ENCODE results near the gene PDZRN3. TPM values are rescaled to one million over a fixed set of nuclear protein-coding genes. Genes with fewer than 3 reads are reported as not detected.

The PDZRN3 gene
- total and polyA plus RNA-seq, 11 donors, result 30.2 to 163 (median 76.7) TPM

GRCh38 chr3:73667889-73668288 lies 43.1 kb upstream of the PDZRN3 start:
- intact Hi-C loops (cut with DNase I), result no loop called here
- DNase-seq (no peak), ATAC-seq (peak in 2 of 4 donors; percentile 30 to 39)
- no peak overlapping the region for H3K4me3 ChIP-seq
- peaks cover 0 to 22% (median 2%) of the 10 kb centered on the region in 12 donors for H3K4me1 ChIP-seq
- TF ChIP-seq POLR2A (IDR thresholded peaks at IDR 0.05), result no peak
- TF ChIP-seq, protein P1, sequence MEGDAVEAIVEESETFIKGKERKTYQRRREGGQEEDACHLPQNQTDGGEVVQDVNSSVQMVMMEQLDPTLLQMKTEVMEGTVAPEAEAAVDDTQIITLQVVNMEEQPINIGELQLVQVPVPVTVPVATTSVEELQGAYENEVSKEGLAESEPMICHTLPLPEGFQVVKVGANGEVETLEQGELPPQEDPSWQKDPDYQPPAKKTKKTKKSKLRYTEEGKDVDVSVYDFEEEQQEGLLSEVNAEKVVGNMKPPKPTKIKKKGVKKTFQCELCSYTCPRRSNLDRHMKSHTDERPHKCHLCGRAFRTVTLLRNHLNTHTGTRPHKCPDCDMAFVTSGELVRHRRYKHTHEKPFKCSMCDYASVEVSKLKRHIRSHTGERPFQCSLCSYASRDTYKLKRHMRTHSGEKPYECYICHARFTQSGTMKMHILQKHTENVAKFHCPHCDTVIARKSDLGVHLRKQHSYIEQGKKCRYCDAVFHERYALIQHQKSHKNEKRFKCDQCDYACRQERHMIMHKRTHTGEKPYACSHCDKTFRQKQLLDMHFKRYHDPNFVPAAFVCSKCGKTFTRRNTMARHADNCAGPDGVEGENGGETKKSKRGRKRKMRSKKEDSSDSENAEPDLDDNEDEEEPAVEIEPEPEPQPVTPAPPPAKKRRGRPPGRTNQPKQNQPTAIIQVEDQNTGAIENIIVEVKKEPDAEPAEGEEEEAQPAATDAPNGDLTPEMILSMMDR (IDR thresholded peaks at IDR 0.05), result no peak
- H3K27me3 ChIP-seq, result no peaks in the 10 kb centered on the region
- 45 to 75% (median 55%) methylated on average over 3 of the region's 3 CpGs for WGBS, 4 donors
- no peaks in the 10 kb centered on the region for H3K9me3 ChIP-seq
- no peaks in the 10 kb centered on the region for H3K36me3 ChIP-seq
- no peak overlapping the region for H3K27ac ChIP-seq

DNA sequence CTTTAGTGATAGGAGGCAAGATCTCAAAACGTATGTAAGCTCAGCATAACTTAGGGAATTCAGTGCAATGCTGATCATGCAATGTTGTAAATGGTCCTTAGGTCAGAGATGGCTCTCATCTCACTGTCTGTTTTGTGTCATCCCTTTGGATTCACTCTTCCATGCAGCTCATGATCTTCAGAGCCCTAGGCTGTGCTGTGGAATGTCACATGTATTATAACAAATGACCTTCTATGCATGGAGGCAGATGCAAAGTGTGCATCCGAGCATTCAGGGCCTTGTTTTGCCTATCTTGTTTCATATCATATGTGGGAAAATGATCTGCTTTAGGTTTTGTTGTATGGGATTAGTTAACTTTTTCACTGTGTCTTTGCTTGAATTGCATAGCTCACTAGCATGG lies 40.5 kb upstream of the PDZRN3 start:
- Histone ChIP-seq H3K4me3 (no peak overlapping the region), H3K27me3 (no peaks in the 10 kb centered on the region), H3K36me3 (no peaks in the 10 kb centered on the region), H3K27ac (no peak overlapping the region), H3K4me1 (peaks cover 0 to 22% (median 2%) of the 10 kb centered on the region in 12 donors), H3K9me3 (no peaks in the 10 kb centered on the region)
- intact Hi-C loops (cut with DNase I), result no loop called here
- TF ChIP-seq POLR2A (IDR thresholded peaks at IDR 0.05), result no peak
- TF ChIP-seq, protein P1 (IDR thresholded peaks at IDR 0.05), result no peak
- no peak for DNase-seq
- no peak for ATAC-seq
- WGBS, 4 donors, result 51 to 72% (median 58%) methylated on average over 2 of the region's 2 CpGs

DNA sequence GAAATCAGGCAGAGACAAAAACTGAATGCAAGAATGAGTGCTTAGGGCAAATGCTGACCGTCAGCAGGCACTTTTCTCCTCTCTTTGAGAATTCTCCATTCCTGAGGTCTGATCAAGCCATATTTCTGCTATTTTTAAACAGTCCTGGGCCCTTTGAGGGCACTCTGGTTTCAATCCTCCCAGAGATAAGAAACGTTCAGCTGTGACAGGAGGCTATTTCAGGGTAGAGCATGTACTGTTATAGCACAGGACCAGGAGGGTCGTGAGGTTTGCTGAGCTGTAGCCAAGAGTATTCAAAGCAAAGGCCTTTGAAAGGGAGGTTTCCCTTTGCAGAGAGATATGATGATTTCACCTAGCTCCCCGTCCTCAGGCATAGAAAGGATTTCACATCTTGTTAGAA lies 39.6 kb upstream of the PDZRN3 start:
- peak in 3 of 4 donors; percentile 77 to 91 (median 80) for ATAC-seq
- Histone ChIP-seq H3K27ac (peak overlapping the region in 2 of 12 donors; percentile 14 to 36), H3K4me3 (no peak overlapping the region), H3K36me3 (no peaks in the 10 kb centered on the region), H3K4me1 (peaks cover 0 to 22% (median 2%) of the 10 kb centered on the region in 12 donors), H3K9me3 (no peaks in the 10 kb centered on the region), H3K27me3 (no peaks in the 10 kb centered on the region)
- TF ChIP-seq, protein P1 (IDR thresholded peaks at IDR 0.05), result no peak
- no peak for TF ChIP-seq POLR2A (IDR thresholded peaks at IDR 0.05)
- DNase-seq, result no peak
- intact Hi-C loops (cut with DNase I), result no loop called here
- WGBS, 4 donors, result 16 to 29% (median 20%) methylated on average over 4 of the region's 4 CpGs

DNA sequence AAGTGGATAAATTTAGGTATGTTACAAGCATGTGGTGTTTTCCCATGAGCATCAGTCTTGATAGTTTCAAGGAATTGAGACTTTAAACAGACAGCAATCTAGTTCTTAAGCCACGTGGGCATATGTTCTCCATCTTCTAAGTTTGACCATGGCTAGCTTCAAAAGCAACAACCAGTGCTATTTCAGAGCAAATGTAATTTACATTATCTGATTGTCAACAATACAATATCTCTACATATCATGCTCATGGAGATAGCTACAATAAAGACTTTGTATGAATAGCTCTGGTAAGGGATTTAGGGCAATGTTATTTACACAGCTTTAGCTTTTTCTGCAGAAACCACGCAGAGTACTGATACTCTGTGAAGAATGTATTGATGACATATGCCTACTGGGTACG lies 38.8 kb upstream of the PDZRN3 start:
- Histone ChIP-seq H3K9me3 (no peaks in the 10 kb centered on the region), H3K4me3 (no peak overlapping the region), H3K27ac (no peak overlapping the region), H3K4me1 (peaks cover 0 to 16% (median 2%) of the 10 kb centered on the region in 12 donors), H3K36me3 (no peaks in the 10 kb centered on the region), H3K27me3 (no peaks in the 10 kb centered on the region)
- DNase-seq, result no peak
- ATAC-seq, result no peak
- WGBS, 4 donors, result 68 to 80% (median 75%) methylated on average over 3 of the region's 3 CpGs
- no peak for TF ChIP-seq POLR2A (IDR thresholded peaks at IDR 0.05)
- TF ChIP-seq, protein P1 (IDR thresholded peaks at IDR 0.05), result no peak
- intact Hi-C loops (cut with DNase I), result no loop called here

Data from heart left ventricle (tissue), 16 donors.